ENCODE data around the gene MAPK12. TPM values are rescaled to one million over a fixed set of nuclear protein-coding genes. Genes with fewer than 3 reads are reported as not detected.

MAPK12 gene
- total RNA-seq, 4 donors from 2014 or later, result 12.3 to 32.0 (median 24.1) TPM

GRCh38 chr22:50220603-50221409 is 40.7 kb downstream of the MAPK12 start:
- WGBS, 2 donors, result 91 to 92% methylated on average over 35 to 39 of the region's 45 CpGs
- no peak for DNase-seq (ENCODE audit: low spot score in 2 of 2)
- Histone ChIP-seq H3K4me3 (no peak overlapping the region), H3K9me3 (no peaks in the 10 kb centered on the region), H3K27ac (no peak overlapping the region), H3K4me1 (peaks cover 0 to 16% (median 0%) of the 10 kb centered on the region in 4 donors), H3K27me3 (no peaks in the 10 kb centered on the region), H3K36me3 (peaks cover 9 to 100% (median 65%) of the 10 kb centered on the region in 3 donors)
- TF ChIP-seq POLR2A (IDR thresholded peaks at IDR 0.05), result no peak
- TF ChIP-seq EP300 (IDR thresholded peaks at IDR 0.05), result no peak
- TF ChIP-seq CTCF (IDR thresholded peaks at IDR 0.05), result no peak

- DNase-seq (ENCODE audit: low spot score in 2 of 2), result no peak
- Histone ChIP-seq H3K4me1 (peaks cover 0 to 24% (median 0%) of the 10 kb centered on the region in 4 donors), H3K36me3 (peaks cover 9 to 100% (median 61%) of the 10 kb centered on the region in 3 donors), H3K9me3 (no peaks in the 10 kb centered on the region), H3K4me3 (no peak overlapping the region), H3K27me3 (no peaks in the 10 kb centered on the region), H3K27ac (no peak overlapping the region)
- WGBS, 2 donors, result 85 to 89% methylated on average over 9 to 21 of the region's 25 CpGs
- TF ChIP-seq POLR2A (IDR thresholded peaks at IDR 0.05) (no peak), CTCF (IDR thresholded peaks at IDR 0.05) (no peak), EP300 (IDR thresholded peaks at IDR 0.05) (no peak)
Observed at GRCh38 chr22:50219800-50220602, 41.5 kb downstream of the MAPK12 start.

GRCh38 chr22:50218996-50219727 is 42.3 kb downstream of the MAPK12 start:
- 63 to 71% methylated on average over 28 to 41 of the region's 42 CpGs for WGBS, 2 donors
- no peaks in the 10 kb centered on the region for H3K27me3 ChIP-seq
- H3K36me3 ChIP-seq, result peaks cover 9 to 100% (median 61%) of the 10 kb centered on the region in 3 donors
- no peaks in the 10 kb centered on the region for H3K9me3 ChIP-seq
- no peak overlapping the region for H3K4me3 ChIP-seq
- no peak for TF ChIP-seq EP300 (IDR thresholded peaks at IDR 0.05)
- H3K27ac ChIP-seq, result no peak overlapping the region
- peak; percentile 65 to 73 for DNase-seq (ENCODE audit: low spot score in 2 of 2)
- peaks cover 0 to 25% (median 0%) of the 10 kb centered on the region in 4 donors for H3K4me1 ChIP-seq

GRCh38 chr22:50218153-50218995 is 43.1 kb downstream of the MAPK12 start:
- no peak for DNase-seq (ENCODE audit: low spot score in 2 of 2)
- Histone ChIP-seq H3K36me3 (peaks cover 9 to 100% (median 61%) of the 10 kb centered on the region in 3 donors), H3K4me3 (no peak overlapping the region), H3K4me1 (peaks cover 0 to 25% (median 0%) of the 10 kb centered on the region in 4 donors), H3K9me3 (no peaks in the 10 kb centered on the region), H3K27me3 (no peaks in the 10 kb centered on the region), H3K27ac (no peak overlapping the region)
- 82 to 92% methylated on average over 32 to 39 of the region's 43 CpGs for whole genome bisulfite sequencing, 2 donors
- no peak for TF ChIP-seq CTCF (IDR thresholded peaks at IDR 0.05)
- TF ChIP-seq POLR2A (IDR thresholded peaks at IDR 0.05), result no peak
- no peak for TF ChIP-seq EP300 (IDR thresholded peaks at IDR 0.05)
